GM23338 (cell line): ENCODE results near the gene CSAG1. TPM values are rescaled to one million over a fixed set of nuclear protein-coding genes. Genes with fewer than 3 reads are reported as not detected.

ENCODE experiments used
- ATAC-seq: fragments of 200-7000 bp; cut with Tn5 transposase; 3 replicates; pipeline ENCODE4 v1.9.1; 2020
- DNase-seq: peaks from one replicate; pipeline ENCODE4 v3.0.0-alpha.2; 2015; ENCODE audit warnings: low spot score
- H2AFZ ChIP-seq: fragments of 200-600 bp; sonication (generic); 2 replicates; pipeline ENCODE4 v1.8.0; 2016; ENCODE audit warnings: antibody characterized with exemption, mild to moderate bottlenecking, moderate library complexity
- H3F3A ChIP-seq: fragments of 200-600 bp; sonication (generic); replicated peaks from 2 replicates; pipeline ENCODE4 v1.8.0; 2017; ENCODE audit warnings: antibody characterized with exemption, mixed run types, low read depth
- H3K27ac ChIP-seq: fragments of 200-600 bp; sonication (generic); 2 replicates; pipeline ENCODE4 v1.6.1; 2016; ENCODE audit warnings: low read depth
- H3K27me3 ChIP-seq: fragments of 200-600 bp; sonication (generic); 2 replicates; pipeline ENCODE4 v1.8.0; 2016; ENCODE audit warnings: mild to moderate bottlenecking, mixed run types, moderate library complexity; ENCODE audit not compliant: insufficient read depth
- H3K36me3 ChIP-seq: fragments of 200-600 bp; sonication (generic); 2 replicates; pipeline ENCODE4 v1.8.0; 2016; ENCODE audit warnings: mild to moderate bottlenecking; ENCODE audit not compliant: insufficient read depth
- H3K4me1 ChIP-seq: fragments of 200-600 bp; sonication (generic); 2 replicates; pipeline ENCODE4 v1.8.0; 2016; ENCODE audit warnings: mild to moderate bottlenecking, moderate library complexity; ENCODE audit not compliant: insufficient read depth
- H3K4me2 ChIP-seq: fragments of 200-600 bp; sonication (generic); 2 replicates; pipeline ENCODE4 v1.7.1; 2017; ENCODE audit warnings: mixed run types
- H3K4me3 ChIP-seq: fragments of 200-600 bp; sonication (generic); 2 replicates; pipeline ENCODE4 v1.6.1; 2016; ENCODE audit warnings: mixed run types
- H3K79me2 ChIP-seq: fragments of 200-600 bp; sonication (generic); replicated peaks from 2 replicates; pipeline ENCODE4 v1.8.0; 2017; ENCODE audit warnings: mild to moderate bottlenecking; ENCODE audit not compliant: insufficient read depth
- H3K9me2 ChIP-seq: fragments of 200-600 bp; sonication (generic); 2 replicates; pipeline ENCODE4 v1.8.0; 2017; ENCODE audit not compliant: insufficient read depth
- H4K20me1 ChIP-seq: fragments of 200-600 bp; sonication (generic); replicated peaks from 2 replicates; pipeline ENCODE4 v1.8.0; 2017; ENCODE audit warnings: mild to moderate bottlenecking; ENCODE audit not compliant: insufficient read depth
- H3K27ac Mint-ChIP-seq: 2 replicates; pipeline ENCODE4 v1.8.0; 2020; ENCODE audit warnings: inconsistent platforms, mild to moderate bottlenecking, moderate library complexity, mixed read lengths
- H3K27me3 Mint-ChIP-seq: 3 replicates; pipeline ENCODE4 v1.8.0; 2022; ENCODE audit warnings: low read depth, mild to moderate bottlenecking, moderate library complexity, mixed read lengths, inconsistent platforms; ENCODE audit not compliant: insufficient read depth, poor library complexity
- H3K36me3 Mint-ChIP-seq: 3 replicates; pipeline ENCODE4 v1.8.0; 2021; ENCODE audit warnings: low read depth, mild to moderate bottlenecking, inconsistent platforms, moderate library complexity, mixed read lengths
- H3K4me1 Mint-ChIP-seq: 3 replicates; pipeline ENCODE4 v1.8.0; 2020; ENCODE audit warnings: mild to moderate bottlenecking, inconsistent platforms, mixed read lengths
- H3K4me3 Mint-ChIP-seq: 3 replicates; pipeline ENCODE4 v1.8.0; 2021; ENCODE audit warnings: moderate library complexity, mild to moderate bottlenecking, inconsistent platforms, mixed read lengths
- H3K9me3 Mint-ChIP-seq: 3 replicates; pipeline ENCODE4 v1.8.0; 2020; ENCODE audit warnings: moderate library complexity, mild to moderate bottlenecking, inconsistent platforms, mixed read lengths
- CREB1 ChIP-seq: fragments of 250-450 bp; sonication (Bioruptor Pico); IDR thresholded peaks from 2 replicates; pipeline ENCODE4 v1.5.0; 2020; ENCODE audit warnings: low read depth, mild to moderate bottlenecking, moderate library complexity
- CTCF ChIP-seq, 2 experiments: fragments of 200-600 bp in 1 of 2; sonication (generic) in 1 of 2; conservative IDR thresholded peaks; 2 replicates each; pipeline versions ENCODE4 v1.5.1 to v1.6.1; 2016 to 2017; ENCODE audit warnings: antibody characterized with exemption in 2 of 2, low read depth in 2 of 2, mild to moderate bottlenecking in 2 of 2, moderate library complexity in 1 of 2
- ETS1 ChIP-seq: IDR thresholded peaks from 2 replicates; pipeline ENCODE4 v1.6.1; 2016; ENCODE audit warnings: antibody characterized with exemption
- EZH2 ChIP-seq: fragments of 200-600 bp; sonication (generic); IDR thresholded peaks from one replicate; pipeline ENCODE4 v1.8.0; 2017; ENCODE audit warnings: antibody characterized with exemption, mild to moderate bottlenecking, low read depth; ENCODE audit not compliant: unreplicated experiment
- EZH2phosphoT487 ChIP-seq: fragments of 200-600 bp; sonication (generic); IDR thresholded peaks from one replicate; pipeline ENCODE4 v1.8.1; 2018; ENCODE audit warnings: antibody characterized with exemption; ENCODE audit not compliant: unreplicated experiment
- JUNB ChIP-seq: IDR thresholded peaks from one replicate; pipeline ENCODE4 v1.6.1; 2016; ENCODE audit warnings: antibody characterized with exemption; ENCODE audit not compliant: unreplicated experiment
- NANOG ChIP-seq: IDR thresholded peaks from 2 replicates; pipeline ENCODE4 v1.6.1; 2016; ENCODE audit warnings: antibody characterized with exemption, borderline replicate concordance
- POLR2AphosphoS5 ChIP-seq: IDR thresholded peaks from 2 replicates; pipeline ENCODE4 v1.6.1; 2016; ENCODE audit warnings: antibody characterized with exemption, low read depth
- REST ChIP-seq: IDR thresholded peaks from one replicate; pipeline ENCODE4 v1.6.1; 2018; ENCODE audit warnings: antibody characterized with exemption; ENCODE audit not compliant: unreplicated experiment
- STAT1 ChIP-seq: IDR thresholded peaks from one replicate; pipeline ENCODE4 v1.6.1; 2016; ENCODE audit warnings: antibody characterized with exemption; ENCODE audit not compliant: unreplicated experiment
- ZNF114 ChIP-seq: fragments of 250-450 bp; sonication (Bioruptor Pico); IDR thresholded peaks from 2 replicates; pipeline ENCODE4 v1.5.0; 2020; ENCODE audit warnings: mild to moderate bottlenecking, moderate library complexity
- ZNF331 ChIP-seq: fragments of 250-450 bp; sonication (Bioruptor Pico); IDR thresholded peaks from 2 replicates; pipeline ENCODE4 v1.5.0; 2020; ENCODE audit warnings: low read depth, mild to moderate bottlenecking, moderate library complexity
- ZNF462 ChIP-seq: fragments of 250-450 bp; sonication (Bioruptor Pico); IDR thresholded peaks from 2 replicates; pipeline ENCODE4 v1.5.0; 2020; ENCODE audit warnings: mild to moderate bottlenecking, moderate library complexity
- long read RNA-seq: library from polyadenylated mRNA; unstranded; transcript quantifications from one replicate; pipeline ENCODE4 v2.0.0, GENCODE V29; 2020; ENCODE audit not compliant: unreplicated experiment
- polyA plus RNA-seq: library from polyadenylated mRNA; unstranded; fragments of >200 nt; fragmentation: Nextera tagmentation; extraction: Ambion mirVana; gene quantifications from 2 replicates; pipeline ENCODE4 v1.2.1, GENCODE V29; 2016
- total RNA-seq: library from RNA; depleted of rRNA; stranded (reverse); fragments of >200 nt; shearing (Covaris generic); gene quantifications from 2 replicates; pipeline ENCODE4 v1.2.3, GENCODE V29; 2014; rRNA removed

Gene CSAG1
- not detected in 2 replicates for total RNA-seq
- 0.27 TPM in 1 of 2 replicates, not detected in the other for polyA plus RNA-seq
- long read RNA-seq, result 0 reads

- DNase-seq, result no peak
- no peaks in the 10 kb centered on the region for H3K9me3 Mint-ChIP-seq
- Histone ChIP-seq H3K9me2 (no peaks in the 10 kb centered on the region), H3K4me2 (no peak within 1 kb of the TSS), H3K79me2 (no peaks in the 10 kb centered on the region), H3K4me3 (no peak within 1 kb of the TSS), H2AFZ (no peak within 1 kb of the TSS), H3K4me1 (no peaks in the 10 kb centered on the region), H3F3A (no peaks in the 10 kb centered on the region), H3K36me3 (no peaks in the 10 kb centered on the region), H3K27me3 (no peaks in the 10 kb centered on the region), H4K20me1 (no peaks in the 10 kb centered on the region), H3K27ac (no peak within 1 kb of the TSS)
- H3K4me3 Mint-ChIP-seq, result no peak within 1 kb of the TSS
- H3K27me3 Mint-ChIP-seq, result no peaks in the 10 kb centered on the region
- H3K36me3 Mint-ChIP-seq, result no peaks in the 10 kb centered on the region
- TF ChIP-seq EZH2, result no peak
- TF ChIP-seq STAT1, result no peak
- TF ChIP-seq ZNF114 (CRISPR knock-in tag), result no peak
- TF ChIP-seq EZH2phosphoT487, result no peak
- no peak for TF ChIP-seq JUNB
- no peak for TF ChIP-seq ETS1
- no peak for TF ChIP-seq NANOG
- TF ChIP-seq ZNF331 (CRISPR knock-in tag), result no peak
- no peak for TF ChIP-seq POLR2AphosphoS5
- TF ChIP-seq REST, result no peak
- no peak for TF ChIP-seq CTCF (conservative IDR thresholded peaks at IDR 0.05; ENCODE audit: low read depth in 2 of 2)
- no peak for TF ChIP-seq CREB1 (CRISPR knock-in tag)
- no peak for TF ChIP-seq ZNF462
- no peak within 1 kb of the TSS for H3K27ac Mint-ChIP-seq
- no peaks in the 10 kb centered on the region; the same call in 2 of the 3 replicates for H3K4me1 Mint-ChIP-seq
- ATAC-seq, result no peak
Observed at GRCh38 chrX:152733261-152733975, at the start of gene CSAG1, which contains the start of gene MAGEA12. Gene CSAG1 (minus strand): TSS chrX:152733721. CDS start chrX:152732460, 1,261 bp downstream. Gene MAGEA12 (plus strand): TSS chrX:152733757. CDS start chrX:152736162, 2,405 bp downstream.
